Pancreas (tissue), 10 donors: ENCODE results near the gene TEKTIP1. TPM values are rescaled to one million over a fixed set of nuclear protein-coding genes. Genes with fewer than 3 reads are reported as not detected.

Experiments
- ATAC-seq, 4 donors: fragments of 200-7000 bp; cut with Tn5 transposase; one replicate each; pipeline versions ENCODE4 v1.8.0 to v1.9.1; 2020; ENCODE audit warnings: mild to moderate bottlenecking in 4 of 4, moderate library complexity in 4 of 4
- DNase-seq, 6 donors: peaks; one replicate each; pipeline ENCODE4 v3.0.0-alpha.2; 2020
- FAIRE-seq: peaks from 2 replicates; lab custom pipeline; 2012; peaks lifted over from hg19 to GRCh38; lab: Jason Lieb, UNC
- H3K27ac ChIP-seq, 4 donors: fragments of 200-600 bp; sonication (generic); 1 replicate in 3 of 4; 2 replicates in 1 of 4; pipeline versions ENCODE4 v1.5.0 to v1.8.0; 2020
- H3K27me3 ChIP-seq, 4 donors: fragments of 200-600 bp; one replicate each; pipeline ENCODE4 v1.8.0; 2021
- H3K36me3 ChIP-seq, 3 donors: fragments of 200-600 bp; sonication (generic) in 1 of 3; one replicate each; pipeline versions ENCODE4 v1.5.0 to v1.8.0; 2020 to 2021
- H3K4me1 ChIP-seq, 3 donors: fragments of 200-600 bp; one replicate each; pipeline ENCODE4 v1.8.0; 2021
- H3K4me3 ChIP-seq, 4 donors: fragments of 200-600 bp; sonication (generic) in 2 of 4; one replicate each; pipeline versions ENCODE4 v1.5.0 to v1.8.0; 2020 to 2021
- H3K9me3 ChIP-seq, 4 donors: fragments of 200-600 bp; one replicate each; pipeline ENCODE4 v1.8.0; 2021
- WGBS, 2 donors: extraction: QIAGEN DNeasy Blood & Tissue Kit; methylation state at CpG; one replicate each; pipeline ENCODE4 v1.1.7; 2013; 5-methylcytosine and 5-hydroxymethylcytosine counted together
- intact Hi-C, 3 donors: fragments of 100-400 bp; cut with DNase I; formaldehyde crosslinking; loops; one replicate each; pipeline versions ENCODE4 v1.11.1 to v1.14.2; 2022
- polyA plus RNA-seq, 2 donors: library from polyadenylated mRNA; stranded (reverse); fragments of 200-250 nt; gene quantifications; one replicate each; pipeline ENCODE4 v1.2.3, GENCODE V29; 2013
- total RNA-seq, 6 donors: library from RNA; stranded (reverse); fragmentation: NEBNext Ultra II Directional in 4 of 6; extraction: Animal tissue kit (Norgen Biotek cat#: 25700) in 4 of 6; gene quantifications; one replicate each; pipeline versions ENCODE4 v1.2.1 to v1.2.4, GENCODE V29; 2021 to 2023
- TF ChIP-seq, protein P1 (sequence below), 4 donors: fragments of 200-600 bp; sonication (generic) in 3 of 4; IDR thresholded peaks; one replicate each; pipeline versions ENCODE4 v1.5.0 to v1.8.0; 2021; ENCODE audit warnings: antibody characterized with exemption in 4 of 4
- donor health status: healthy with polysubstance abuse.
- donor health status: DM: no; HTN: no; CAD: no; lungs with moderate emphysema.
- donor health status: DM: no; HTN: no; CAD: no.
- donor health status: control.
- donor health status: control.
- donor health status: Bipolar disorder and iron deficiency.
- donor health status: DM: yes; HTN: yes; CAD: no.
- donor health status: DM: no; HTN: no; CAD: no.
- donor health status: DM: no; HTN: no; CAD: no.
- donor health status: DM: yes; HTN: yes; CAD: no.

Gene TEKTIP1
- total and polyA plus RNA-seq, 8 donors: 0.73 to 5.6 (median 2.3) TPM

DNA sequence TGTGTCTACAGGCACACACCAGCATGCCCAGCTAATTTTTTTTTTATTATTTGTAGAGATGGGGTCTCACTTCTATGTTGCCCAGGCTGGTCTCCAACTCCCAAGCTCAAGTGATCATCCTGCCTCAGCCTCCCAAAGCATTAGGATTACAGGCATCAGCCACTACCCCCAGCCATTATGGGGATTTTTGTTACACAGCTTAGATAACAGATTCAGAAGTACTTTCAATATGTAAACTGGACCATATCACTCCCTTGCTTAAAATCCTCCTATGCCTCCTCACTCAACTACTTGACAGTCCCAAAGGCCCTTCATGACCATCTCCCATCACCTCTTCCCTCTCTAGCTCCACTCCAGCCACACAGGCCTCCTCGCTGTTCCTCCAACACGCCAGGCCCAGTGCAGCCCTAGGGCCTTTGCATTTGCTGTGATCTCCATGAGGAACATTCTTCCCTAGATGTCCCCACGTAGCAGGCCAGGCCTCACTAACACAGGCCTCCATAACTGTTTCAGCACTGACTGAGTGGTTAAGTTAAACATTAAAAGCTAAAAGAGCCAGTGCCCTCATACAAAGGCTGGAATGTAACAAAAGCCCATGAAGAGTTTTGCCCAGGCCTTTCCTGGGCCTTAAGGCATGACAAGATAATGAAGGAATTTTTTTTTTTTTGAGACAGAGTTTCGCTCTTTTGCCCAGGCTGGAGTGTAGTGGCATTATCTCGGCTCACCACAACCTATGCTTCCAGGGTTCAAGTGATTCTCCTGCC lies 41.0 kb upstream of the TEKTIP1 start:
- peaks cover 0 to 15% (median 0%) of the 10 kb centered on the region in 3 donors for H3K36me3 ChIP-seq
- WGBS, 2 donors: 96% methylated on average over 5 of the region's 5 CpGs

DNA sequence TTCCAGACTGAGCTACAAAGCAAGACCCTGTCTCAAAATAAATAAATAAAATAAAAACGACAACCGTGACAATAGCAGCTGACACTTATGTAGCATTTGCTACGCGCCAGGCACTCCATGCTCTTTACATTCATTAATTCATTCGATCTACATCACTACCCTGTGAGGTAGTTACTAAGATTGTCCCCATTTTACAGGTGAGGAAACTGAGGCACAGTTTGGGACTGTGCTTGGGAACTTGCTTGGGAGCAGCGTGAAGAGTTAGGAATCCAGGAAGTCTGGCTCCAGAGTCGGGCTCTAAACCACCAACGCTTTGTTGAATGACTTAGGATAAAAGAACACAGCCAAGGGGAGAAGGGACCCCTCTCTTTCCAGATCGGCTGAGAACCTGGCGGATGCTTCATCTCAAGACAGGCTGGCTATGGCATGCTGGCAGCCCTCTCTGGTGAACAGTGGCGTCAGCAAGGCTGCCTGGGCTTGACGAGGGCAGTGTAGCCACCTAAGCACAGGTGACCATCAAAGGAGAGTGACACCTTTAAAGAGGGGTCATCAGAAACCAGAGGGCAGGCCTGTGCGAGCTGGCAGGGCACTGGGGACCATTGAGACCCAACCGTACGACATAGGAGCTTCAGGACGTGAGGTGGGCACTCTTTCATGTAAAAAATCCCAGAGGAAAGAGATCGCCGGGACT lies 39.1 kb upstream of the TEKTIP1 start:
- no peak for FAIRE-seq
- peak; percentile 8 to 11 (median 9) for ATAC-seq
- 16 to 17% methylated on average over 18 of the region's 18 CpGs for WGBS, 2 donors
- peaks cover 0 to 7% (median 3%) of the 10 kb centered on the region in 3 donors for H3K4me1 ChIP-seq
- intact Hi-C loops: no loop called here
- no peaks in the 10 kb centered on the region for H3K9me3 ChIP-seq
- TF ChIP-seq, protein P1, sequence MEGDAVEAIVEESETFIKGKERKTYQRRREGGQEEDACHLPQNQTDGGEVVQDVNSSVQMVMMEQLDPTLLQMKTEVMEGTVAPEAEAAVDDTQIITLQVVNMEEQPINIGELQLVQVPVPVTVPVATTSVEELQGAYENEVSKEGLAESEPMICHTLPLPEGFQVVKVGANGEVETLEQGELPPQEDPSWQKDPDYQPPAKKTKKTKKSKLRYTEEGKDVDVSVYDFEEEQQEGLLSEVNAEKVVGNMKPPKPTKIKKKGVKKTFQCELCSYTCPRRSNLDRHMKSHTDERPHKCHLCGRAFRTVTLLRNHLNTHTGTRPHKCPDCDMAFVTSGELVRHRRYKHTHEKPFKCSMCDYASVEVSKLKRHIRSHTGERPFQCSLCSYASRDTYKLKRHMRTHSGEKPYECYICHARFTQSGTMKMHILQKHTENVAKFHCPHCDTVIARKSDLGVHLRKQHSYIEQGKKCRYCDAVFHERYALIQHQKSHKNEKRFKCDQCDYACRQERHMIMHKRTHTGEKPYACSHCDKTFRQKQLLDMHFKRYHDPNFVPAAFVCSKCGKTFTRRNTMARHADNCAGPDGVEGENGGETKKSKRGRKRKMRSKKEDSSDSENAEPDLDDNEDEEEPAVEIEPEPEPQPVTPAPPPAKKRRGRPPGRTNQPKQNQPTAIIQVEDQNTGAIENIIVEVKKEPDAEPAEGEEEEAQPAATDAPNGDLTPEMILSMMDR (IDR thresholded peaks at IDR 0.05): no peak
- H3K27ac ChIP-seq: peak overlapping the region; percentile 86 to 90 (median 88)
- no peaks in the 10 kb centered on the region for H3K27me3 ChIP-seq
- DNase-seq: peak in 1 of 6 donors; percentile 25
- H3K4me3 ChIP-seq: peak overlapping the region; percentile 69 to 93 (median 78)
- peaks cover 0 to 15% (median 0%) of the 10 kb centered on the region in 3 donors for H3K36me3 ChIP-seq

More for the DNA sequence above, 41.0 kb upstream of the TEKTIP1 start:
- no peak overlapping the region for H3K27ac ChIP-seq
- TF ChIP-seq, protein P1 (IDR thresholded peaks at IDR 0.05): no peak
- H3K4me3 ChIP-seq: no peak overlapping the region
- H3K9me3 ChIP-seq: no peaks in the 10 kb centered on the region
- FAIRE-seq: no peak
- ATAC-seq: no peak
- peaks cover 0 to 7% (median 3%) of the 10 kb centered on the region in 3 donors for H3K4me1 ChIP-seq
- intact Hi-C loops: no loop called here
- DNase-seq: no peak
- H3K27me3 ChIP-seq: no peaks in the 10 kb centered on the region

DNA sequence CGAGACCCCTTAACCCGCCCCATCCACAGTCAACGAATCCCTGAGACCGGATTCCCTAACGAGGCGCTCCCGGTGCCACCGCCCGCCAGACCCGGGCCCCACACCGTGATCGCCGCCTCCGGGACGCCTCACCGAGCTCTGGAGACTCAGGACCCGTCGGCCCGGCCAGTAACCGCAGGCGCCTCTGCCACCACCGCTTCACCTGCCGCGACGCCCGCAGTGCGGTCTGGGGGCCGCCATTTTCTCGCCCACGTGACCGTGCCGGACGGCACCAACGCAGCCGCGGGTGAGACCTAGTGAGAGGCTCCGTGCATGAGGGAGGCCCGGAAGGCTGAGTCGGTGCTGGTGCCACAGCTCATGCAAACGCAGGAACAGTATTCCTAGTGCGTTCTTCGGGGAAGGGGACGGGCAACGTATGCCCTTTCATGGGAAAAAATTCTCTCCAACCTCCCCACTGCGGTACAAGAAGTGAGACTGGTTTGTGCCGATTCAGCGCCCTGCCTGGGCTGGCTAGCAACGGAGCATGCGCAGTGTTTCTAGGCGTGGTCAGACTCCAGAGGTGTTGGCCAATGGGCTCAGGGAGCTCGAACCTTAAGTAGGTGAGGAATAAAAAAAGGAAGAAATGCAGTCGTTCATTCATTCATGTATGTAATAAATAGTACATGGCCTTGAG lies 38.4 kb upstream of the TEKTIP1 start, which contains the start of gene DOHH:
DOHH (minus strand) TSS at position 246 of the 673 bp plus-strand sequence. CDS start 3,860 bp downstream, outside the sequence.
- H3K27me3 ChIP-seq: no peaks in the 10 kb centered on the region
- peak within 1 kb of the TSS; percentile 86 to 90 (median 88) for H3K27ac ChIP-seq
- H3K9me3 ChIP-seq: no peaks in the 10 kb centered on the region
- FAIRE-seq (peak; percentile 70), DNase-seq (peak; percentile 94 to 99 (median 95)), ATAC-seq (peak; percentile 93 to 95 (median 94))
- 0% methylated on average over 52 of the region's 52 CpGs for WGBS, 2 donors
- TF ChIP-seq, protein P1 (IDR thresholded peaks at IDR 0.05): no peak
- peaks cover 0 to 9% (median 0%) of the 10 kb centered on the region in 3 donors for H3K36me3 ChIP-seq
- H3K4me3 ChIP-seq: peak within 1 kb of the TSS; percentile 69 to 93 (median 78)
- intact Hi-C loops: no loop called here
- H3K4me1 ChIP-seq: peaks cover 0 to 12% (median 3%) of the 10 kb centered on the region in 3 donors

DNA sequence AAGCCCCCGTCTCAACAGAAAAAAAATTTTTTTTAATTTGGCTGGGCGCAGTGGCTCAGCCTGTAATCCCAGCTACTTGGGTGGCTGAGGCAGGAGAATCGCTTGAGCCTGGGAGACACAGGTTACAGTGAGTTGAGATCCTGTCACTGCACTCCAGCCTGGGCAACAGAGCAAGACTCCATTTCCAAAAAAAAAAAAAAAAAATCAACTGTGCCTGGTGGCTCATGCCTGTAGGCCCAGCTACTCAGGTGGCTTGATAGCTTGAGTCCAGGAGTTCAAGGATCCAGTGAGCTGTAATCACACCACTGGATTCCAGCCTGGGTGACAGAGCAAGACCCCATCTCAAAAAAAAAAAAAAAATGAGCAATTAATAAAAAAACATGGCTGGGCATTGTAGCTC lies 37.2 kb upstream of the TEKTIP1 start:
- no peak for ATAC-seq
- no peak for DNase-seq
- Histone ChIP-seq H3K27me3 (no peaks in the 10 kb centered on the region), H3K4me3 (no peak overlapping the region), H3K9me3 (no peaks in the 10 kb centered on the region), H3K27ac (no peak overlapping the region), H3K4me1 (peaks cover 0 to 12% (median 3%) of the 10 kb centered on the region in 3 donors), H3K36me3 (no peaks in the 10 kb centered on the region)
- intact Hi-C loops: no loop called here
- TF ChIP-seq, protein P1 (IDR thresholded peaks at IDR 0.05): no peak
- FAIRE-seq: no peak
- 83 to 89% methylated on average over 3 of the region's 3 CpGs for WGBS, 2 donors
